ENCODE data around the gene SULF2.

SULF2 gene

GRCh38 chr20:47758517-47759450 is 26.5 kb downstream of the SULF2 start:
- DNase-seq, result no peak

DNA sequence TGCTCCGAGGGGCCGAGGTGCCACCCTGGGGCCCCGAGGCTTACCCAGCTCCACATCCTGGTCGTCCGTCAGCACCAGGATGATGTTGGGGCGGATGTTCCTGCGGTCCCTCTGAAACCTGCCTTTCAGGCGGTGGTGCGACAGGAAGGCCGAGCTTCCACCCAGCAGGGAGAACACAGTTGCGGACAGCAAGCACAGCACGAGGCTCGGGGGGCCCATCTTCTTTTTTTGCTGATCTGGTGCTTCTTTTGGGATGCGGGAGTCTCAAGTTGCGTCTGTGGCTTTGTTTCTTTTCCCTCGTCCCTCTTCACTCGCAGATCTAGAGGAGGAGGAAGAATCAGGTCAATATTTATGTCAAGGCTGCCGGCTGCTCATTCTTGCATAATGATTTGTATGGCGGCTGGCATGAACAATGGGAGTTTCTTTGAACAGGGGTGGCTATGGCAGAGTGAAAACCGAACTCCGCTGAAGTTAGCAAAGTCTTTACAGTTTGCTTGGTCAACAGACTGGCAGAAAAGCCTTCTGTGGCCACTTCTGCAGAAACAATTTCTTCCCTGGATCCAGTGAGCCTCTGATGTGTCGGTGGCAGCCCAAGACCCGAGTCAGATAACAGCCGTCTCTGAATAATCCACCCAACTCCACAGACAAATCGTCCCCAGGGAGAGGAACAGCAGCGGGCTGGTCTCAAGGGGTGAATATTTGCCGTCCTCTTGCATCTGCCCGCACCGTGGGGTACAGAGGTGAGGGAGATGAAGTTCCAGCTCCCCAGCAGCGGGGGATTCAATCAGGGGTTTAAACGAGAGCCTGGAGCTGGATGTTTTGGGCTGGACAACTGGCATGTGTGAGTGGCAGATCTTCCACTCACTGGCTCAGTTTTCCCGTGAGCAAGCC is 27.9 kb downstream of the SULF2 start:
- DNase-seq, result no peak

GRCh38 chr20:47754946-47755652 is 30.2 kb downstream of the SULF2 start:
- no peak for DNase-seq

- DNase-seq, result no peak
These were observed 30.9 kb downstream of the SULF2 start for GRCh38 chr20:47754388-47754715.

DNA sequence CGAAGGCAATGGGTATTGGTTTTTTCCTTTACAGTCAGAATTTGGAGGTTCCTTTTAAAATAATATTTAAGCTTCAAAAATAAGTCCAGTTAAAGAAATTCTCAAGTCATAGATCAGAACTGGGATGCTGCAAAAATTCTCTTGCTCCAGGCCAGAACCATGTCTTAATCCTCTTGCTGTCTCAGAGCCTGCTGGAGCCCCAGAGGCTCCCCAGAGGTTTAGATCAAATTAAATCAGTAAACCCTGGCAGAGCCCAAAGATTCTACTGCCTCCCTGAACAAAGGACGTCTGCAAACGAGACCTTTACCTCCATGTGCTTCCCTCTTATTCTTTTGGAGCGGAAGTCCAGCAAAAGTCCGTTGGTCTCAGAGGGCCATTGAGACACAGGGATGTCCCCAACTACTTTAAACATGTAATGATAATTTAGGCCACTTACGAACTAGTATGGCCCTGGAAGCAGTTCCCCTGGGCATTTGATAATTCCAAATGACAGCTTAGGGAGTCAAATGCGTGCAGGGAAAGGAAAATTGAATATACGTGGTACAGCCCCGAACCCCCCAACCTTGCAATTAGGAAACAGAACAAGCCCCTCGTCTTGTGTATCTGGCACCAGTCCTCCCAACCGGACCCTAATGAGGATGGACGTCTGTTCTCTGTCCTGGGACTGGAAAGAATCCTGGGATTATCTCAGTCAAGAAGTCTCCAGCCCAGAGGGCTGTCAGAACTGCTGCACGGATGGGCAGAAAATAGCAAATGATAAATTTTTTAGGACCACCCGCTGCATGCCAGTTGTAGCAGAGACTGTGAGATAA is 31.5 kb downstream of the SULF2 start:
- DNase-seq, result no peak

GRCh38 chr20:47751449-47751848 is 33.8 kb downstream of the SULF2 start:
- no peak for DNase-seq

DNA sequence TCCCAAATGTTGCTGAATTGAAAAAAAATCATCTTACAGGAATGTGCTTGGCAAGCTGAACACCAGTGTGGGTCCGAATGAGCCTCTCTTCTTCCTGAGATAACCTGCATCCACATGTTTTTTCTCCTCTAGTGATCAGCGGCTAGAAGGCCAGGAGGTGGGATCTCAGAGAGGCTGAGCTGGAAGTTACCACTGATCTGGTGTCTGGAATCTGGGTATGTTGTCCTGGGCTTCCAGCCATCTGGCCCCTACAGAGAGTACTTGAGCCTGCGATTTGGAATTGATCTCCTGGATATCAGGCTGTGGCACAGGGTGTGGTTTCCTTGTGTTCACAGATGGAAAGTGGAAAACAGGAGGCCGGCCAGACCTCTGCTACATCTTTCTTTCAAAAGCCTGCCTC is 35.9 kb downstream of the SULF2 start:
- DNase-seq, result no peak

DNA sequence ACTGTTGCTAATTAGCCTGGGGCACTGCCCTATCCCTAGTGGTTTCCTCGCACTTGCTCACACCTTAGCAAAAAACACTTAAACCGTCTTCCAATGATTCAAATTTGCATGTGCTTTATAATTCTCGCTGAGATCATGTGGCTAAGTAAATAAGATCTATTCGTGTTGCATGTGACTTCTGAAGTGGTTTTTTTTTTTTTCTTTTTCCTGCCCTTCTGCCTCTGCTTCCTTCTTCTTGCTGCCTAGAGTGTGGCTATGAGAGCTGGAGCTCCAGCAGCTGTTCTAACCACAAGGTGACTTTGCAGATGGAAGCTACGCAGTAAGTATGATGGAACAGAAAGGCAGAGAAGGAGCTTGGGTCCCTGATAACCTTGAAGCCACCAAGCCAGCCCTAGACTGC is 36.5 kb downstream of the SULF2 start:
- no peak for DNase-seq

DNA sequence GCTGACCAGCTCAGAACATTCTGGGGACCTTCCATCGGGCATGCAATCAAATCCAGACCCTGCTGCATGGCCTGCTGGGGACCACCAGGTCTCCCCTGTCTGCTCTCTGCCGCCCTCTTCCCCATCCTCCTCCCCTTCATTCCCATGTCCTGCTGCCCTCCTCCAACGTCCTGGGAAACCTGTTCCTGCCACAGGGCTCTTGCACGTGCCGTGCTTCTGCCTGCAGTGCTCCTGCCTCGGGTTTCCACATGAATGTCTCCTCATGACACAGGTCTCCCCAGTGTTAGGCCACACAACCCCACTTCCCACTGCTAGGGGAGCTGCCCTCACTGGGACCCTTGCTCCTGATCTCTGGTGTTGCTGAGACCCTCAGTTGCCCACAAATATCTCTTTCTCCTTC is 37.2 kb downstream of the SULF2 start:
- no peak for DNase-seq

DNA sequence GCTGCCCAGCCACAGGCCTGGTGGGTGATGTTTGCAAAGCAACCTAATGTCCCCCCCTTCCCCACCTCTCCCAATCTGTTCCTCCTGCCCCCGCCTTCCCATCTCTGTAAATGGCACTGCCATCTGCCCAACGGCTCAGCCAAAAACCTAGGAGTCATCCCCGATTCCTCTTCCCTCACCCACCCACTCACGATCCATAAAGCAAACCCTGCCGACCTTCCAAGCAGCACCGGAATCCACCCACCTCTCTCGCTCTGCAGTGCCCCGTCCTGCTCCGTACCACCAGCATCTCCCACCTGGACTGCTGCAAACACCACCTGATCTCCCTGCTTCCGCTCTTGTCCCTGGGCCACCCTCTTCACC is 37.6 kb downstream of the SULF2 start:
- no peak for DNase-seq

GRCh38 chr20:47744803-47745202 is 40.5 kb downstream of the SULF2 start:
- DNase-seq, result no peak

DNA sequence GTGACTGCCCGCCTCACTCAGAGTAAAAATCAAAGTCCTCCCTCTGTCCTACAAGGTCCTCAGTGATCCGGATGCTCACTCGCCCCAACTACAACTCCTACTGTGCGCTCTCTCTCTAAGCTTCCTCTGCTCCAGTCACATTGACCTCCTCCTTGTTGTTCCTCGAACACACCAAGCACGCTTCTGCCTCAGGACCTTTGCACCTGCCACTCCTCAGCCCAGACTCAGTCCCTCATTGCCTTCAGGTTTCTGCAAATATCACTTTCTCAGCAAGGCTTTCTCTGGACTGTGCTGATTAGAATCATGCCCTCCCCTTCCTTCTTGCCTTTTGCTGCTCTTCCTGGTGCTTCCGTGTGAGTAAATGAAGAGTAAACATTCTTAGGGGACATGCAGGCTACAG is 41.6 kb downstream of the SULF2 start:
- no peak for DNase-seq

DNA sequence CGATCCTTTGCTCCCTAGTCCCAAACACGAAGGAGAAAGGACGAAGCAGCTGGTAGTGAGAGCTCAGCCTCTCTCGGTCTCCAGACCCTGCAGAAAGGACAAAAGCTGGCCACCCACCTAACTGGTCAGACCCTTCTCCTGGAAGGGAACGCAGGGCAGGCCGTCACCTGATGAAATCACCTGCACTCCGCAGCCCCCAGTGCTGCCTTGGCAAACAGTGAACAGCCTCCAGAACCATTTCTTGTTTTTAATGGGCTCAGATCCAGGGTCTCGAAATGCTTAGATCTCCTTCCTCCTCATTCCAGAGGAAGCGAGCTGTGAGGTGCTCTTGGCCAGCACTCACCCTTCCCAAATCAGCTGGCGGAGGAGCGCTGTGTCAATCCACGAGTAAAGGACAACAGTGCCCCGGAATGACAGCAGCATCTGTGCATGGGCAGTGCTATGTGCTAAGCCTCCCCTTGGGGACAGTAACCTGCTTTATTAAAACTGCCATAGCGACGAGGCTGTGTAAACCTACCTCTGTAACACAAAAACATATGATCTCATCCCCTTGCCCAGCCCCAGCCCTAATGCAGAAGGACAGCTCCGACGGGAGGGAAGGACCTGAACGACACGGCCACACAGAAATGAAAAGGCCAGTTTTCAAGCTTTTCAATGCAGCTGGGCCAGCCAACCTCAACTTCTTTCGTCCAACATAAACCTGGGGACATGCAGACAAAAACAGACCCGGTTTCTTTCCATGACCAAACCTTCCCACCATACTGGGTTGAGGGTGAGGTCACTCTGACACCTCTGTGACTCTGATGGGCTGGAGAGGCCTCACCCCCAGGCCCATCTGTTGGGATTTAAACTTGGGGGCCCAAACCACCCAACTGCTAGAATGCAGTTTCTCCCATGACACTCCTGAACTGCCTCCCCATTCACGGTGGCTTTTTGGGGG is 43.3 kb downstream of the SULF2 start:
- DNase-seq, result no peak

DNA sequence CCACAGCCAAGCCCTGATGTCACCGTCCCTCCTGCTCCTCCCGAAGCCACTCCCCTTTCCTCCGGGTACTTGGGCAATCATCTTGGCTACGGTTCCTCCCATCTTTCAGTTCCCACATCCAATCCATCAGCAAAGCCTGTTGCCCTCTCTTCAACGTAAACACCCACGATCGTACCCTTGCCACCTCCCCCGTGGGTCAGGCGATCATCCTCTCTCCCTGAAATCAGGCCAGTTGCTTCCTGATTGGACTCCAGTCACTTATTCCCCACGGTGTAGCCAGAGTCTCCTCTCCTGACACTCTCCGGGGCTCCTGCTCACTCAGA is 44.5 kb downstream of the SULF2 start:
- no peak for DNase-seq

DNA sequence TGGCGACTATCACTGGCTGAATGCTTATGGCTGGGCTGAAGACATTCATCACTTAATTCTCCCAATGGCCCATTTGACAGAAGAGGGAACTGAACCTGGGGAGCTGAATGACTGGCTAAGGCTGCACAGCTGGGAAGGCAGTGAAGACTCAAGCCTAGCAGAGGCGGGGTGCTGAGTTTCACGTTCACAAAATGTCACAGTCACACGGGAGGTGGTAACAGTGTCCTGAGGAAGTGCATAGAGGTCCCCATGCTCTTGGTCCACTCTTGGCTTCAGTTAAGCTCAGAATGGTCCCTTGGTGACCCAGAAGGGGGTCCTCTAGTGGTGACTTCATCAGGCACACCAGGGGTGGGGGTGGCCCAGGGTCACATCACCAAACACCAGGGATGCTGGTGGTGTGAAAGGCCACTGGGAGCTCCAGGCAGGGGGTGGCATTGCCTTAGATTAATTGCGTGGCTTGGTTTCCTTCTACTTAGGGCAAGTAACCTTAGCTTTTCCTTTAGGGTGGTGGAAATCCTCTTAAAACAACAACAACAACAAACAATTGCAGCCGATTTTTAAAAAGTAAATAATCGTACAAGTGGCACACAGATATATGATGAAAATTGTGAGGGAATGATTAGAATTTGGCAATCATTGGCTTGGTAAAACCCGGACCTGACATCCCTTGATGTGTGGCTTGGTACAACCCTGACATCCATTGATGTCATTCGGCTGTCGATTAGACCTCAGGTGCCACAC is 45.0 kb downstream of the SULF2 start:
- no peak for DNase-seq

- no peak for DNase-seq
These were observed 47.4 kb downstream of the SULF2 start for GRCh38 chr20:47737923-47738322.

GRCh38 chr20:47736570-47737152 is 48.6 kb downstream of the SULF2 start:
- no peak for DNase-seq

DNA sequence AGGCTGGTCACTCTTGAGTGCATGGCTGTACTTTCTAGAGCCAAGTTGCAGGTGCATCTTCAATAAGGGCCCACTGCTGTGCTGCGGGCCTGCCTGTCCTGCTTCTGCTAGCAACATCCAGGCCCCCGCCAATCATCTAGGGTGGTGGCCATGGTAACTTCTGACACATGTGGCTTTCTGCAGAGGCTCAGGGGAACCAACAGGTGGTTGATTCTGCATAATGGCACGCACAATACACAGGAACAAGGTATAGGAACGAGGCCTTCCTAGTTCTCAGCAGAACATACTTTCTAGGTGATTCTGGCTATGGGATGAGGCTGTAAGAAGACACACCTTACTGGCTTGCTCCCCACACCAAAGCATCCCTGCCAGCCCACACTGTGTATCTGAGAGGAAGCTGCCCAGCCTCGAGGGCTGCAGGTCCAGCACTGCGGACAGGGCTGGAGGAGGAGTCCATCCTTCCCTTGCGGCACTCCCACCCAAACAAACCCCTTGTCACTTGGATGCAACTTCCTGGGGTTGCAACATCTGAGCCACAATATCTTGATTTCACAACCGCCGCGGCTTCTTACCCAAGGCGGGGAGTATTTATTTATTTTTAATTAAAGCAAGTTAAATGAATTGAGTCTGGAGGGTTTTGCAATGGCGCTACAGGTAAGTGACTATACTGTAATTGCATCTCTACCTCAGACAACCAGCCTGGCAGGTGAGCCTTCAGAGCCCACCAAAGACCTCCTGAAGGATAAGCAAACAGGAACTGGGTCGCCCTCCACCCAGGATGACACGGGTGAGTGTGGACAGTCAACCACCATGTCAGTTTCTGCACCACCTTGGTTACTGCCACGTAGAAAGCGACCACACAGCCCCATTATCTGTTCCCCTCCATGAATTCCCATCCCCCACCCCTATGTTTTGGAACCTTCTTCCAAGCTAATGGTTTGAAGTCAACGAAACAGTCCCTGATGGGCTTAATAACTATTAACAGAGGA is 49.6 kb downstream of the SULF2 start:
- no peak for DNase-seq

DNA sequence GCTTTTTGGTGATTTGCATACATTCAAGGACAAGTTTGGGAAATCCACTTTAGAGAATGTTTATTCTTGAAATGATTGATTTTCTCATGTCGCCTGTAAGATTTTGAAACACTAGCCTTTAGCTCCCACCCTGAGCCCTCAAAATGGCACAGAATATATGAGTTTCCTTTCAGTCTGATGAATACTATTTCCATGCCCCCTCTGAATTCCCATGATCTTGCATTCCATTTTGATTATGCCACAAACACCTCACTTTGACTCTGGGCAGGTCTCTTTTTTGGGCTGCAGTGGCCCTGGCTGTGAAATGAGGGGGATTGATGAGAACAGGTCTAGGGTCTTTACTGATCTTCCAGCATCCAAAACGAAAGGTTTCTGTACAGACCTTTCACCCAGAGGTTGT is 50.4 kb downstream of the SULF2 start:
- no peak for DNase-seq

All from activated gamma-delta T cell treated with Interleukin-2 at 50 U/mL for 16 hours (primary cell).